ENCODE data around the gene GALNT7.

DNA sequence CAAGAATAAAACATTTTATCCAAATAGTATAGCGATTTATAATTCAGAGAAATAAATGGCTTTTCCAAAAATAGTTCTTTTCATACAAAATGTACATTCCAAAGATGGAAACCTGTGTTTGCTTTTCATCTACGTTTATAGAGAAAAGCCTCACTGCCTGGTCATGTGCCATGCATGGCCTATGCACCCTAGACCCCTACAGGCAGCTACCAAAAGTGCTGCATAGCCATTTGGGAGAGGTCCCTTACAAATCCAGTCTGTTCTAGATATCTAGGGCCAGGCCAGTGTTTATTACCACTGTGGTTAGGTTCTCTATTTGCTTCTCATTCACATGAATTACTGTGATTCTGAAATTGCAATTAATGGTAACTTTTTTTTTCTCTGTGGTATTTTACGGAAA is 148.4 kb downstream of the GALNT7 start:
- no peak for TF ChIP-seq GATA2 (IDR thresholded peaks at IDR 0.05; ENCODE audit: low read depth, low read length)
- TF ChIP-seq GATA3 (IDR thresholded peaks at IDR 0.05; ENCODE audit: low read depth, low read length) = no peak
